DND-41 (cell line): ENCODE data around the gene MRNIP.

Experiments
- ATAC-seq: fragments of 200-7000 bp; cut with Tn5 transposase; 3 replicates; pipeline ENCODE4 v1.9.1; 2021; ENCODE audit warnings: low read depth; ENCODE audit not compliant: insufficient read depth
- DNase-seq: peaks from one replicate; pipeline ENCODE4 v3.0.0-alpha.2; 2020
- H2AFZ ChIP-seq: 2 replicates; pipeline ENCODE4 v1.6.0; 2012; ENCODE audit warnings: low read depth, low read length
- H3K27ac ChIP-seq: 2 replicates; pipeline ENCODE4 v1.5.1; 2012; ENCODE audit warnings: low read length, inconsistent platforms
- H3K27me3 ChIP-seq: fragments of 200-600 bp; sonication (generic); 2 replicates; pipeline ENCODE4 v1.6.0; 2012; ENCODE audit warnings: low read length, mild to moderate bottlenecking, inconsistent platforms; ENCODE audit not compliant: insufficient read depth, poor library complexity
- H3K36me3 ChIP-seq: 2 replicates; pipeline ENCODE4 v1.5.1; 2012; ENCODE audit warnings: low read length, inconsistent platforms; ENCODE audit not compliant: insufficient read depth
- H3K4me1 ChIP-seq: 2 replicates; pipeline ENCODE4 v1.5.1; 2012; ENCODE audit warnings: mild to moderate bottlenecking, low read length; ENCODE audit not compliant: insufficient read depth
- H3K4me2 ChIP-seq: 2 replicates; pipeline ENCODE4 v1.6.0; 2012; ENCODE audit warnings: mild to moderate bottlenecking, moderate library complexity, low read length, inconsistent platforms; ENCODE audit not compliant: insufficient read depth
- H3K4me3 ChIP-seq, 2 experiments: fragments of 200-600 bp in 1 of 2; shearing (Covaris generic) in 1 of 2; 2 replicates each; pipeline ENCODE4 v1.5.1; 2012 to 2016; ENCODE audit warnings: inconsistent platforms in 2 of 2, low read length in 2 of 2, mild to moderate bottlenecking in 2 of 2, low read depth in 1 of 2, moderate library complexity in 1 of 2
- H3K79me2 ChIP-seq: 2 replicates; pipeline ENCODE4 v1.6.0; 2012; ENCODE audit warnings: low read length, inconsistent platforms; ENCODE audit not compliant: insufficient read depth
- H3K9ac ChIP-seq: 2 replicates; pipeline ENCODE4 v1.6.0; 2012; ENCODE audit warnings: low read depth, mild to moderate bottlenecking, inconsistent platforms, low read length, moderate library complexity
- H3K9me3 ChIP-seq: 2 replicates; pipeline ENCODE4 v1.5.1; 2012; ENCODE audit warnings: low read length, moderate library complexity, mild to moderate bottlenecking, inconsistent platforms; ENCODE audit not compliant: insufficient read depth, severe bottlenecking
- H4K20me1 ChIP-seq: 2 replicates; pipeline ENCODE4 v1.6.0; 2012; ENCODE audit warnings: low read length; ENCODE audit not compliant: insufficient read depth
- CTCF ChIP-seq: IDR thresholded peaks from 2 replicates; pipeline ENCODE4 v1.5.1; 2012; ENCODE audit warnings: borderline replicate concordance, low read length, moderate library complexity, mild to moderate bottlenecking; ENCODE audit not compliant: poor library complexity, severe bottlenecking; ENCODE audit errors: extremely low read depth
- EZH2 ChIP-seq: IDR thresholded peaks from 3 replicates; pipeline ENCODE4 v1.6.1; 2012; ENCODE audit warnings: borderline replicate concordance, low read depth, mild to moderate bottlenecking, moderate library complexity, low read length, inconsistent platforms; ENCODE audit not compliant: severe bottlenecking

MRNIP gene

GRCh38 chr5:179878222-179879002 lies 19.8 kb upstream of the MRNIP start:
- ATAC-seq: no peak
- DNase-seq: no peak
- no peak overlapping the region for H3K27ac ChIP-seq
- H2AFZ ChIP-seq: no peak overlapping the region
- no peak overlapping the region for H3K9ac ChIP-seq
- H3K4me2 ChIP-seq: no peak overlapping the region
- peaks cover 4% of the 10 kb centered on the region; the same call in 1 of the 2 replicates for H4K20me1 ChIP-seq
- no peak overlapping the region for H3K4me3 ChIP-seq
- no peaks in the 10 kb centered on the region for H3K27me3 ChIP-seq
- H3K79me2 ChIP-seq: no peaks in the 10 kb centered on the region
- peaks cover 9% of the 10 kb centered on the region for H3K9me3 ChIP-seq
- H3K4me1 ChIP-seq: no peaks in the 10 kb centered on the region
- H3K36me3 ChIP-seq: peaks cover 84% of the 10 kb centered on the region
- no peak for TF ChIP-seq CTCF
- TF ChIP-seq EZH2: no peak

GRCh38 chr5:179876610-179876952 lies 18.0 kb upstream of the MRNIP start:
- no peak overlapping the region for H3K9ac ChIP-seq
- H4K20me1 ChIP-seq: peaks cover 4% of the 10 kb centered on the region; the same call in 1 of the 2 replicates
- TF ChIP-seq EZH2 (no peak), CTCF (no peak)
- H3K27ac ChIP-seq: no peak overlapping the region
- H3K27me3 ChIP-seq: no peaks in the 10 kb centered on the region
- H3K4me1 ChIP-seq: no peaks in the 10 kb centered on the region
- no peak overlapping the region for H3K4me2 ChIP-seq
- no peaks in the 10 kb centered on the region for H3K79me2 ChIP-seq
- H3K4me3 ChIP-seq: no peak overlapping the region
- no peak for DNase-seq
- no peak for ATAC-seq
- H2AFZ ChIP-seq: no peak overlapping the region
- no peaks in the 10 kb centered on the region for H3K9me3 ChIP-seq
- peaks cover 86% of the 10 kb centered on the region for H3K36me3 ChIP-seq

GRCh38 chr5:179875741-179876609 lies 17.4 kb upstream of the MRNIP start:
- Histone ChIP-seq H3K9ac (no peak overlapping the region), H3K4me1 (no peaks in the 10 kb centered on the region), H2AFZ (no peak overlapping the region), H3K27me3 (no peaks in the 10 kb centered on the region), H3K79me2 (no peaks in the 10 kb centered on the region), H3K27ac (no peak overlapping the region), H3K9me3 (no peaks in the 10 kb centered on the region), H4K20me1 (peaks cover 4% of the 10 kb centered on the region; the same call in 1 of the 2 replicates), H3K4me3 (no peak overlapping the region), H3K36me3 (peaks cover 89% of the 10 kb centered on the region), H3K4me2 (no peak overlapping the region)
- TF ChIP-seq CTCF: no peak
- TF ChIP-seq EZH2: no peak
- DNase-seq (no peak), ATAC-seq (no peak)
